SK-N-SH (cell line): Measurements from ENCODE around the gene CD300E.

Experiments used
- EP300 ChIP-seq, 2 experiments: IDR thresholded peaks; 2 replicates each; pipeline versions ENCODE4 v1.4.0 to v1.6.1; 2012; ENCODE audit warnings: borderline replicate concordance in 1 of 2, low read depth in 1 of 2, low read length in 1 of 2
- MEF2A ChIP-seq: IDR thresholded peaks from 2 replicates; pipeline ENCODE4 v1.4.0; 2012; ENCODE audit warnings: low read depth, borderline replicate concordance
- RFX5 ChIP-seq: IDR thresholded peaks from 2 replicates; pipeline ENCODE4 v1.6.1; 2012; ENCODE audit warnings: mild to moderate bottlenecking, improper control_type of control experiment, low read length
- SMC3 ChIP-seq: IDR thresholded peaks from 2 replicates; pipeline ENCODE4 v1.6.1; 2012; ENCODE audit warnings: low read depth, low read length, improper control_type of control experiment
- TF ChIP-seq, protein P1 (sequence below): fragments of 200-600 bp; sonication (generic); IDR thresholded peaks from 2 replicates; pipeline ENCODE4 v1.6.1; 2017; ENCODE audit warnings: antibody characterized with exemption, mild to moderate bottlenecking, moderate library complexity
- TF ChIP-seq, protein P2 (sequence below): IDR thresholded peaks from 2 replicates; pipeline ENCODE4 v1.4.0; 2012; ENCODE audit warnings: low read depth

DNA sequence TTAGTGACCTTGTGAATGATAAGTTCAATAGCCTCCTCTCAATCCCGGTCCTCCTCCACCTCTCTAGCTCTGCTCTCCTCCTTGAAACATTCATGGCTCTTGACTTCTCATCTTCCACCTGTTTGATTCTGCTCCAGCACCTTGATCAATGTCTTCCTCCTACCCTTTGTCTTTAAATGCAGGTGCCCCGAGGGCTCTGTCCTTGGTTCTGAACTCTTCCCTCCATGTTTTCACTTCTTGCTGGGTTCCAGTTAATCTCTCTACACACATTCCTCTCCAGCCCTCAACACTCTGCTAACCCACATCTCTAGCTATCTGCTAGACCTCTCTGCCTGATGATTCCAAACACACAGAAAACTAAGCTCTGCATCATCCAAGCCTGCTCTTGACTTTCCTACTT, 13.4 kb downstream of the CD300E start:
- no peak for TF ChIP-seq SMC3
- TF ChIP-seq EP300 (IDR thresholded peaks at IDR 0.05; ENCODE audit: borderline replicate concordance in 1 of 2, low read depth in 1 of 2, low read length in 1 of 2) = no peak
- TF ChIP-seq, protein P1, sequence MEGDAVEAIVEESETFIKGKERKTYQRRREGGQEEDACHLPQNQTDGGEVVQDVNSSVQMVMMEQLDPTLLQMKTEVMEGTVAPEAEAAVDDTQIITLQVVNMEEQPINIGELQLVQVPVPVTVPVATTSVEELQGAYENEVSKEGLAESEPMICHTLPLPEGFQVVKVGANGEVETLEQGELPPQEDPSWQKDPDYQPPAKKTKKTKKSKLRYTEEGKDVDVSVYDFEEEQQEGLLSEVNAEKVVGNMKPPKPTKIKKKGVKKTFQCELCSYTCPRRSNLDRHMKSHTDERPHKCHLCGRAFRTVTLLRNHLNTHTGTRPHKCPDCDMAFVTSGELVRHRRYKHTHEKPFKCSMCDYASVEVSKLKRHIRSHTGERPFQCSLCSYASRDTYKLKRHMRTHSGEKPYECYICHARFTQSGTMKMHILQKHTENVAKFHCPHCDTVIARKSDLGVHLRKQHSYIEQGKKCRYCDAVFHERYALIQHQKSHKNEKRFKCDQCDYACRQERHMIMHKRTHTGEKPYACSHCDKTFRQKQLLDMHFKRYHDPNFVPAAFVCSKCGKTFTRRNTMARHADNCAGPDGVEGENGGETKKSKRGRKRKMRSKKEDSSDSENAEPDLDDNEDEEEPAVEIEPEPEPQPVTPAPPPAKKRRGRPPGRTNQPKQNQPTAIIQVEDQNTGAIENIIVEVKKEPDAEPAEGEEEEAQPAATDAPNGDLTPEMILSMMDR = no peak
- no peak for TF ChIP-seq MEF2A
- TF ChIP-seq RFX5 = no peak
- TF ChIP-seq, protein P2, sequence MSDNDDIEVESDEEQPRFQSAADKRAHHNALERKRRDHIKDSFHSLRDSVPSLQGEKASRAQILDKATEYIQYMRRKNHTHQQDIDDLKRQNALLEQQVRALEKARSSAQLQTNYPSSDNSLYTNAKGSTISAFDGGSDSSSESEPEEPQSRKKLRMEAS = no peak
